HCT116 (cell line): ENCODE data around the gene ENTPD3.

Source experiments
- EGR1 ChIP-seq: IDR thresholded peaks from 2 replicates; pipeline ENCODE4 v1.6.1; 2012; ENCODE audit warnings: low read depth
- EZH2 ChIP-seq: fragments of 200-600 bp; sonication (generic); IDR thresholded peaks from 2 replicates; pipeline ENCODE4 v1.6.1; 2017; ENCODE audit warnings: antibody characterized with exemption, mixed run types
- EZH2phosphoT487 ChIP-seq: fragments of 200-600 bp; IDR thresholded peaks from 2 replicates; pipeline ENCODE4 v1.6.1; 2018; ENCODE audit warnings: antibody characterized with exemption, borderline replicate concordance
- POLR2A ChIP-seq: IDR thresholded peaks from 2 replicates; pipeline ENCODE4 v1.7.0; 2011; ENCODE audit warnings: borderline replicate concordance; ENCODE audit not compliant: insufficient read depth, insufficient read length; ENCODE audit errors: extremely low read depth
- POLR2AphosphoS5 ChIP-seq: IDR thresholded peaks from 2 replicates; pipeline ENCODE4 v1.6.1; 2011; ENCODE audit warnings: mild to moderate bottlenecking, low read depth, low read length, moderate library complexity
- SP1 ChIP-seq: IDR thresholded peaks from 2 replicates; pipeline ENCODE4 v1.6.1; 2012; ENCODE audit warnings: low read depth
- ZNF274 ChIP-seq: fragments of 200-500 bp; sonication (Bioruptor generic); IDR thresholded peaks from 2 replicates; pipeline ENCODE4 v1.6.1; 2014; ENCODE audit warnings: mild to moderate bottlenecking, low read depth, low read length, inconsistent platforms
- TF ChIP-seq, protein P1 (sequence below), 3 experiments: fragments of 200-600 bp in 1 of 3; sonication (generic) in 1 of 3; IDR thresholded peaks in 2 of 3; conservative IDR thresholded peaks in 1 of 3; 2 replicates each; pipeline ENCODE4 v1.5.1; 2012 to 2017; ENCODE audit warnings: low read depth in 2 of 3, low read length in 2 of 3, antibody characterized with exemption in 1 of 3, borderline replicate concordance in 1 of 3, control low read depth in 1 of 3, mild to moderate bottlenecking in 1 of 3, mixed read lengths in 1 of 3, mixed run types in 1 of 3, moderate library complexity in 1 of 3; ENCODE audit not compliant: insufficient read depth in 1 of 3

DNA sequence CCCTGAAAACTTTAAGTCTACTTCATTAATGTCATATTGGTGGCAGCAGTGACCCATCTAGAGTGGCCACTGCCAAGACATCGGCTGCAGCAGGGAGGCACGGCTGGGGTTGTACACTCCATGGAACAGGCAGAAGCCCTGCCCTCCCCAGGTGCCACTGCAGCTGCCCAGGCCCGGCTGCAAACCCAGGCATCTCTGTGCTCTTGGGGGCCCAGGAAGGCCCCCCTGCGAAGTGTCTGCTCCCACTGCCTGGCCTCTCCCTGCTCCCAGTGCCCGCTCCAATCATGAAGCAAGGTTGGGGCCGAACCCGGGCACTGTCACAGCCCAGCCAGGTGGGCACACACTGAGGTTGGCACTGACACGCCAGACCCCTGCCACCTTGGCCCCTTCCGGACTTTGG lies 58.1 kb downstream of the ENTPD3 start:
- TF ChIP-seq SP1 = no peak
- TF ChIP-seq POLR2AphosphoS5 = no peak
- TF ChIP-seq, protein P1, sequence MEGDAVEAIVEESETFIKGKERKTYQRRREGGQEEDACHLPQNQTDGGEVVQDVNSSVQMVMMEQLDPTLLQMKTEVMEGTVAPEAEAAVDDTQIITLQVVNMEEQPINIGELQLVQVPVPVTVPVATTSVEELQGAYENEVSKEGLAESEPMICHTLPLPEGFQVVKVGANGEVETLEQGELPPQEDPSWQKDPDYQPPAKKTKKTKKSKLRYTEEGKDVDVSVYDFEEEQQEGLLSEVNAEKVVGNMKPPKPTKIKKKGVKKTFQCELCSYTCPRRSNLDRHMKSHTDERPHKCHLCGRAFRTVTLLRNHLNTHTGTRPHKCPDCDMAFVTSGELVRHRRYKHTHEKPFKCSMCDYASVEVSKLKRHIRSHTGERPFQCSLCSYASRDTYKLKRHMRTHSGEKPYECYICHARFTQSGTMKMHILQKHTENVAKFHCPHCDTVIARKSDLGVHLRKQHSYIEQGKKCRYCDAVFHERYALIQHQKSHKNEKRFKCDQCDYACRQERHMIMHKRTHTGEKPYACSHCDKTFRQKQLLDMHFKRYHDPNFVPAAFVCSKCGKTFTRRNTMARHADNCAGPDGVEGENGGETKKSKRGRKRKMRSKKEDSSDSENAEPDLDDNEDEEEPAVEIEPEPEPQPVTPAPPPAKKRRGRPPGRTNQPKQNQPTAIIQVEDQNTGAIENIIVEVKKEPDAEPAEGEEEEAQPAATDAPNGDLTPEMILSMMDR (IDR thresholded peaks at IDR 0.05 in 2 of 3, conservative IDR thresholded peaks at IDR 0.05 in 1 of 3; ENCODE audit: borderline replicate concordance in 1 of 3, insufficient read depth in 1 of 3, low read depth in 2 of 3, low read length in 2 of 3) = no peak
- no peak for TF ChIP-seq POLR2A
- no peak for TF ChIP-seq EZH2
- TF ChIP-seq EGR1 = no peak
- TF ChIP-seq EZH2phosphoT487 = no peak
- TF ChIP-seq ZNF274 = no peak
